Ovary (tissue), 3 donors: ENCODE measurements around the gene ADM5.

Experiments used
- CTCF ChIP-seq, 3 donors: fragments of 450-650 bp in 2 of 3; fragments of 200-600 bp in 1 of 3; IDR thresholded peaks; one replicate each; pipeline versions ENCODE4 v1.5.1 to v1.8.0; 2016 to 2022; ENCODE audit warnings: antibody characterized with exemption in 3 of 3, mild to moderate bottlenecking in 1 of 3
- EP300 ChIP-seq: sonication (generic); formaldehyde crosslinking; IDR thresholded peaks from one replicate; pipeline ENCODE4 v1.6.1; 2017; ENCODE audit warnings: antibody characterized with exemption
- POLR2A ChIP-seq: fragments of 450-650 bp; IDR thresholded peaks from one replicate; pipeline ENCODE4 v1.6.1; 2017; ENCODE audit warnings: antibody characterized with exemption, mild to moderate bottlenecking, moderate library complexity
- donor health status: DM: no; HTN: no; CAD: no.

GRCh38 chr19:49665036-49665350 is 24.4 kb upstream of the ADM5 start:
- no peak for TF ChIP-seq CTCF (IDR thresholded peaks at IDR 0.05)
- TF ChIP-seq POLR2A, result no peak
- TF ChIP-seq EP300, result no peak
